ENCODE data around the gene HSD11B1.

The HSD11B1 gene

DNA sequence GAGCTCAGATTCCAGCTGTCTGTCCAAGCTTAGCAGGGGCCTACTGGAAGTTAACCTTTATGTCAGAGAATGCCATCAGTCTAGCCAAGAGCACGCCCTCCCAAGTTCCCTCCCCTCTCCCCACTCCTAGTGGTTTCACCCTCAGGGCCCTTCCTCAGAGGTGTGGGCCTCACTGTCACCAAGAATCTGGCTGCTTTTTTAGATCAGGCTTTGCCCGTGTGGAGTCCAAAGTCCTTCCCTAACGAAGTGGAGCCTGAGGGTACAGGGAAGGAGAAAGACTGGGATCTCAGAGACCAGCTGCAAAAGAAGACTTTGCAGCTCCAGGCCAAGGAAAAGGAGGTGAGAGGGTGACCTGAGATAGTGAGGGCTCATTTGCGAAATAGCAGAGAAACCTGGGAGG lies 75.6 kb downstream of the HSD11B1 start:
- DNase-seq = no peak

DNA sequence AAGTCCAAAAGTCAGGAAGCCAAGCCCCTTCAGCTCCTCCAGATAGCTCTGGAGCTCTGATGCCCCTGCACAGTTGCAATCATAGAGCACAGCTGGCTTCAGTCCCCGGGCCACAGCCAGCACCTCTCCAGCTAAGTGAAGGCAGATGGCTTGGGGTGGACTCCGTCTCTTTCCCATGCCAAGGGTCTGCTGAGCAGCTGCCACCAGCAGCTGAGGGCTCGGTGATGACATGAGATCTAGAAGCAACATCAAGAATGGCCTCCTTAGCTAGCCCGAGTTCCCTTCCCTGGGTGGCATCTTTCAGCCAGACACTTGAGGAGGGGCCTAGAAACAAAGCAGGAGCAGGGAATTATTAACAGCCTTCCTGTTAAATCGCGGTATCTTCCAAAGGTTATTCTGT lies 78.7 kb downstream of the HSD11B1 start:
- DNase-seq = no peak
